Measurements from ENCODE around the gene PRG2.

DNA sequence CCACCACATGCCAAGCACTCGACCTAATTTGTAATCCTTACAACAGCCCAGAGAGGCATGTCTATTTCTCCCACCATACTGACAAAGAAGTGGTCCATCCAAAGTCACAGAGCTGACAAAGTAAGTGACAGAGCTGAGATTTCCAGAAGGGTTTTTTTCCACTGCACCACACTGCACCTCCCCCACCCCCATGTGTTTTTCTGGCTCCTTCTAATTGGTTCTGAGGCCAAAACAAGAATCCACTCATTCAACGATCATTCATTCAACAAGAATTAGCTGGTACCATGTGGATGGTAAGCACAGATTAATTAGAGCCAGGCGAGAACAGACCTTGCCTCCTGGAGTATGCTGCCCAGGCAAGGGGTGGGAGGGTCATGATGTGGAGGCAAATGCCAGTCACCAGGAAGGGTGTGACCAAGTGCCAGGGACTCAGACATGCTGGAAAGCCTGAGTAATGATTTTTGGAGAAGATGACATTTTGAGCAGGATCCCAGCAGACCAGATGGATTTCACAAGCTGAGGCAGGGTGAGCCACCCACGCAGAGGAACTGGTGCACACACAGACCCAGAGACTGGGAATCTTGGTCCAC, 14.9 kb upstream of the PRG2 start:
- TF ChIP-seq, protein P1, sequence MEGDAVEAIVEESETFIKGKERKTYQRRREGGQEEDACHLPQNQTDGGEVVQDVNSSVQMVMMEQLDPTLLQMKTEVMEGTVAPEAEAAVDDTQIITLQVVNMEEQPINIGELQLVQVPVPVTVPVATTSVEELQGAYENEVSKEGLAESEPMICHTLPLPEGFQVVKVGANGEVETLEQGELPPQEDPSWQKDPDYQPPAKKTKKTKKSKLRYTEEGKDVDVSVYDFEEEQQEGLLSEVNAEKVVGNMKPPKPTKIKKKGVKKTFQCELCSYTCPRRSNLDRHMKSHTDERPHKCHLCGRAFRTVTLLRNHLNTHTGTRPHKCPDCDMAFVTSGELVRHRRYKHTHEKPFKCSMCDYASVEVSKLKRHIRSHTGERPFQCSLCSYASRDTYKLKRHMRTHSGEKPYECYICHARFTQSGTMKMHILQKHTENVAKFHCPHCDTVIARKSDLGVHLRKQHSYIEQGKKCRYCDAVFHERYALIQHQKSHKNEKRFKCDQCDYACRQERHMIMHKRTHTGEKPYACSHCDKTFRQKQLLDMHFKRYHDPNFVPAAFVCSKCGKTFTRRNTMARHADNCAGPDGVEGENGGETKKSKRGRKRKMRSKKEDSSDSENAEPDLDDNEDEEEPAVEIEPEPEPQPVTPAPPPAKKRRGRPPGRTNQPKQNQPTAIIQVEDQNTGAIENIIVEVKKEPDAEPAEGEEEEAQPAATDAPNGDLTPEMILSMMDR (IDR thresholded peaks at IDR 0.05; ENCODE audit: poor library complexity): no peak
- TF ChIP-seq EZH2 (IDR thresholded peaks at IDR 0.05; ENCODE audit: borderline replicate concordance) (no peak), EZH2phosphoT487 (IDR thresholded peaks at IDR 0.05; ENCODE audit: low read depth, severe bottlenecking, unreplicated experiment) (no peak)
